Subcutaneous adipose tissue (tissue), 4 donors: Measurements from ENCODE around the gene RXRA. TPM values are rescaled to one million over a fixed set of nuclear protein-coding genes. Genes with fewer than 3 reads are reported as not detected.

Experiments
- total RNA-seq, 4 donors: library from RNA; depleted of rRNA; stranded (reverse); fragments of >200 nt; gene quantifications; one replicate each; pipeline ENCODE4 v1.1.0, GENCODE V29; 2016
- TF ChIP-seq, protein P1 (sequence below): fragments of 450-650 bp; IDR thresholded peaks from one replicate; pipeline ENCODE4 v1.5.1; 2016; ENCODE audit warnings: low read depth, mild to moderate bottlenecking, control low read depth, antibody characterized with exemption, moderate library complexity

RXRA gene
- total RNA-seq, 4 donors from 2014 or later: 39.1 to 141 (median 53.6) TPM

DNA sequence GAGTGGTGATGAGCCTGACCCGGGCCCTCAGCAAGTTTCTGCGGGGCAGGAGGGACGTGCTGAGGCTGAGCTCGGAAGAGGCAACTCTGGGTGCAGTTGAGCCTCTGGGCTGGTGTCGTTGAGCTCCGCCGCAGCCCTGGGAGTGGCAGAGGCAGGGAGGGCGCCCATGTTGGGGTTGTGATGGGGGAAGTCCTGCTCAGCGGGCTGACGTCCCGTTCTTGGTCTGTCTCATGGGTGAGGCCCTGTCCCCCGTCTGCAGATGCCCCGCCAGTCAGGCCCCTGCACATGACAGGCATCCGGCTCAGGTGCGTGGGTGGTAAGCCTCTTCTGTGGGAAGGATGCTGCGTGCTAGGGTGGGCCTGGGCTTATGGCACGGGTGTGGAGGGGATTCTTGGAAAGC lies 64.3 kb downstream of the RXRA start:
- TF ChIP-seq, protein P1, sequence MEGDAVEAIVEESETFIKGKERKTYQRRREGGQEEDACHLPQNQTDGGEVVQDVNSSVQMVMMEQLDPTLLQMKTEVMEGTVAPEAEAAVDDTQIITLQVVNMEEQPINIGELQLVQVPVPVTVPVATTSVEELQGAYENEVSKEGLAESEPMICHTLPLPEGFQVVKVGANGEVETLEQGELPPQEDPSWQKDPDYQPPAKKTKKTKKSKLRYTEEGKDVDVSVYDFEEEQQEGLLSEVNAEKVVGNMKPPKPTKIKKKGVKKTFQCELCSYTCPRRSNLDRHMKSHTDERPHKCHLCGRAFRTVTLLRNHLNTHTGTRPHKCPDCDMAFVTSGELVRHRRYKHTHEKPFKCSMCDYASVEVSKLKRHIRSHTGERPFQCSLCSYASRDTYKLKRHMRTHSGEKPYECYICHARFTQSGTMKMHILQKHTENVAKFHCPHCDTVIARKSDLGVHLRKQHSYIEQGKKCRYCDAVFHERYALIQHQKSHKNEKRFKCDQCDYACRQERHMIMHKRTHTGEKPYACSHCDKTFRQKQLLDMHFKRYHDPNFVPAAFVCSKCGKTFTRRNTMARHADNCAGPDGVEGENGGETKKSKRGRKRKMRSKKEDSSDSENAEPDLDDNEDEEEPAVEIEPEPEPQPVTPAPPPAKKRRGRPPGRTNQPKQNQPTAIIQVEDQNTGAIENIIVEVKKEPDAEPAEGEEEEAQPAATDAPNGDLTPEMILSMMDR: no peak

DNA sequence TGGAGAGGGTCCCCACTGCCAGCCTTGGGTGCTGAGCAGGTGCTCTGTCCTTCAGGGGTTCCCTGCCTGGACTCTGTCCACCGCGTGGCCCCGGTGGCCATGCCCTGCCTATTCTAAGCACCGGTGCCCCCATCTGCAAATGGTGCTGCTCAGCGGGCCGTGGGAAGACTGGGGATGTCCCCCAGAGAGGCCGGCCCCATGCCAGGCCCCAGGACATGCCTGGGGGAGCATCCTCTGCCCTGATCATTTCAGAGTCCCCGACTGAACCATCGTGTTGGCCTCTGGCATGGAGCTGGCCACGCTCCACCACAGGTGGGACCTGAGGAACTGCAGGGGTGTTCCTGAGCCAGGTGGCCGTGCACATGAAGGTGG lies 64.7 kb downstream of the RXRA start:
- TF ChIP-seq, protein P1: no peak

DNA sequence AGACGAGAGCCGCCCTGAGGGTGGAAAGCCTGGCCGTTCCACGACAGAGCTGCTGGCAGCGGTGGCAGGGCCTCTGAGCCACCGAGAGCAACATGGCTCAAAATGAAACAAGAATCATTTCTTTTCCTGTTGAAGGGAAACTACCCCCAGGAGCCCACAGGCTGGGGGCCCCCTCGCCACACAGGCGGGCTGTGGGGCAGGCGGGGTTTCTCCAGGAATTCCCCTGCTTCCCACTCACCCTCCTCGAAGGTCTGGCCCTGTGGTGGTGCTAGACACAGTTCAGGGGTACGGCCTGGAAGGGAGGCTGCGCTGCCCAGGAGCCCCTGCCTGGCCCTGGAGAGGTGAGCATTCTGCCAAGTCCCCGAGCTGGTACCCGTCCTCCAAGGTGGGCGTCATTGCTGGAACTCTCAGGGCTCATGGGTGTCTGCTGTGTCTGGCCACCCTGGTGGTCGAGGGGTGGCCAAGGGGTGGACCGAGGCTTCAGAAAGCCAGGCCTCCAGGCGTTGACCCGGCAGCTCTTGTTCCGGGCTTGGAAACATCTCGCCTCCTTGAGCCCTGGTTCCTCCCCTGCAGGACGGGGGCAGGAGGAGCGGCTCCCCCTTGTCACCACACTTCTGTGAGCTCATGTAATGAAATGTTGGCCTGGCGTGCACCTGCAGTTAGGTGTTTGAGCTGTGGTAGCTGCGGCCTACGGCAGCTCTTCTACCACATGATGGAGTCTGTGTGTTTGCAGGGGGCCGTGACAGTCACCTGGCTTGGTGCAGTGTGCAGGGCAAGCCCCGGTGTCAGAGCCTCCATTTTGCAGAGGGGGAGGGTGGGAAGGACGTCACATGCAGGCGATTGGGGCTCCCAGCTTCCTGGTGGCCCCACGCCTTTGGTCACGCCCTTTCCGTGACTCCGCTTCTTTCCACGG lies 65.3 kb downstream of the RXRA start:
- TF ChIP-seq, protein P1: no peak

DNA sequence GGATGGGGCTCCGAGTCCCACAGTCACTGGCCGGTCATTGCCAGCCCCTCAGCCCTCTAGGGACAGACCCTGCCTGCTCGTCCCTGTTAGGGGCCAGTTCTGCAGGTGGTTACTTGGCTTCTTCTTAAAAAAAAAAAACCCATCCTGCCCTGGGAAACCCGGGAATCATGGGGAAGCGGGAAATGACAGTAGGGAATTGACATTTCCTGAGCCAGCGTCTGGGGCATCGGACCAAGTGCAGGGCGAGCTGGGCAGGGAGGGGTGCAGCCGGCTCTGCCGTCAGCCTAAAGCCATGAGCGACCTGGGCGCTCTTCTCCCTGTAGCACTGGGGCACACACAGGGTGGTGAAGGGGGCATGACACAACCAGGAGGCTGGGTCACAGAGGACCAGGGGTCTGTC lies 66.6 kb downstream of the RXRA start:
- TF ChIP-seq, protein P1: no peak

DNA sequence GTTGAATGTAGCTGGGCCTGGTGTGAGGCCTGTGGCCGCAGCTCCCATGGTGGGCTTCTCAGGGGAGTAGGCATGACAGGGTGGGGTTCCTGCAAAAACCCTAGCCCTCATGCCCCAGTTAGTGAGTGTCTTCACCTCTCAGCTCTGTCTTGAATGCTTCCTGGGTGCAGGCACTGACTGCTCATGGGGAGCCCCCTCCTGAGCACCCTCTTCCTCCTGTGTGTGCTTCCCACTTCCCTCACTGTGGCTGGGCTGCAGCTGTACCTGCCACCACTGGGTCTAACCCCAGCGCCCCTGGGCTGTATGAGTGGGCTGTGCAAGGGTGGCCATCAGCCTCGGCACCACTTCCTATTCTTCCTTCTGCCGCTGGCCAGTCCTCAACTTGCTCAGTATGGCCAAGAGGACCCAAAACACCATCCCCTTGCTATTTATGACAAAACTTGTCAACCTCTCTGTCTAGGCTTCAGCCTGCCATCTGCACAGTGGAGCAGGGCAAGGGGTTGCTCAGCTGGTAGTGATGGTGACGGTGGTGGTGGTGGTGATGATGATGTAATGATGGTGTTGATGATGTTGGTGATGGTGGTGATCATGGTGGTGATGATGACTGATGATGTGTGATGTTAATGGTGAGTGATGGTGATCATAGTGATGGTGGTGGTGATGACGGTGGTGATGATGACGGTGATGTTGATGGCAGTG lies 67.5 kb downstream of the RXRA start:
- TF ChIP-seq, protein P1: no peak

DNA sequence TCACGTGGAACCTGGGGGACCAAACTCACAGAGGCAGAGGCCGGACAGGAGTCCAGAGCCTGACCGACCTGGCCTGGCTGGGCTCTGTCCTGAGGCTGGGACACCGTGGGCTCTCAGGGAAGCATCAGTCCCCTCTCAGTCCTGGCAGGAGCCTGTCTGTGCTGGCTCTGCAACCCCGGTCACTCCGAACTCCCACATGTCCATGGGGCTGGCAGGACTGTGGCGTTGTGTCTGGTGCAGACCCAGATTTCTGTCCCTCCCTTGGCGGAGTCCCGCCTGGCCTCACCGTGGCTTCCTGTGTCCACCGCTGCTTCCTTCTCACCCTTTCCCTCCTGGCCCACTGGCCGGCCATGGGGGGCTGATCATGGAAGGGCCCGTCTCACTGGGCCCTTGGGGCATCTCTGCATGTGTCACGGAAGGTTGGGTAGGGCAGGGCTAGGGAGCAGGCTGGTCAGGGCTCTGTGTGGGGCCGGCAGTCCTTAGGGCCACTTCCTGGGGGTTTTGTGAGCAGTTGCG lies 68.8 kb downstream of the RXRA start:
- TF ChIP-seq, protein P1: no peak

DNA sequence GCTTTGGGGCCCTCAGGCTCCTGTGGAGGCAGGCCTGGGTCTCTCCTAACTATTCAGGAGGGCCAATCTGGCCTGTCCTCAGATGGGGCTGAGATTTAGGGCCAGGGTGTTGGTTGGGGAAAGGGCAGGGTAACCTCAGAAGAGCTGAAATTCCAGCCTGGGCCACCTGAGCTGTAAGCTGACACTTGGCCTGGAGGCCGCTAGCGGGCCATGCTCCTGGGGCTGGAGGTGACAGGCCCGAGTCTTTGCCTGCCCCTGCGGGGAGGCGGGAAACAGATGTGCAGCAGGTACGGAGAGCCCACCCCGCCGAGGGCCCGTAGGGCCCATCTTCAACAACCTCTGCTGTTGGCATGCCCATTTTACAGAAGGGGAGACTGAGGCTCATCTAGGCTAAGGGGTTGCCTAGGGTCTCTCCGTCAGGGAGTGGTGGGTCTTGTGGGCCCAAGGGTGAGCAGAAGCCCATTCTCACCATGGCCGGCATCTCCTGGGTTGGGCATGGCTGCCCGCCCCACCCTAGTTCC lies 69.5 kb downstream of the RXRA start:
- TF ChIP-seq, protein P1: no peak
